ENCODE data around the gene PRSS33.

PRSS33 gene

DNA sequence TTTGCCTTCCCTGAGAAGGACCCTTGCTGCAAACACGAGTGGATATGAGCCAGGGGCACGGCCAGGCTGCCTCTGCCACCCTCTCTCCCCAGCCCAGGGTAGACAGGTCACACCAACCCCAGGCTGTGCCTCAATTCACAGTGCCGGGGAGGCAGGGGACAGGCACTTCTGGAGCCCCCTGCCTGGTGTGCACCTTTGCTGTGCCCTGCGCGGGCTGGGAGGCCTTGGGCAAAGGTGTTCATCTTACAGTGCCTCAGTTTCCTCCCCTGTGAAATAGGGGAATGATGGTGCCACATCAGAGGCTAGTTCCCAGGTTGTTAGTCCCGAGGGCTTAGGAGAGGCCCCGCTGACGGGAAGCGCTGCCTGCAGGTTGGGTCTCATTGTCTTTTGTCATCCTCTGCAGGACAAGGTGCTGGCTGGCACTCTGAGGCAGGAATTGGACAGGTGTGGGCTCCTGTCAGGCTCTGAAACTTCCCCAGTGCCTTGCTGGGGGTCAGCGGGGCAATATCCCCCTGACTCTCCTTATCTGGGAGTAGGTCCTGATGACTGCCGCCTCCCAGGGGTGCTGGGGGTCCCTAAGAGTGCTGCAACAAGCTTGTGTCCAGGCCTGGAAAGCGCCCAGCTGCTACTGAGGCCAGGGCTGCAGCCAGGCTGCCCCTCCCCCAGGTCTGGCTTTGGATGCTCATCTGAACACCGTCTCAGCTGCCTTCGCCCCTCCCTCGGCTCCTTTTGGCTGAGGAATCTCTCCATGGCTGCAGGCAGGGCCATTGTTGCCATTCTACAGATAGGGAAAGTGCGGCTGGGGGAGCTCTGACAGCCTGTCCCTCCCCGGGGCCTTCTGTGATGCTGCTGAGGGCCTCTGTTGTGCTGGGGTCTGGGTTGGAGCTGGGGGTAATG is 32.8 kb upstream of the PRSS33 start:
- no peak overlapping the region for H3K9ac ChIP-seq (ENCODE audit: low read depth, low read length)
- H3K4me3 ChIP-seq (ENCODE audit: low read length): no peak overlapping the region
- no peaks in the 10 kb centered on the region for H3K4me1 ChIP-seq (ENCODE audit: insufficient read depth, low read length)
- no peaks in the 10 kb centered on the region for H3K27me3 ChIP-seq (ENCODE audit: insufficient read depth, low read length)
- no peak overlapping the region for H3K27ac ChIP-seq (ENCODE audit: low read length)
- no peaks in the 10 kb centered on the region for H3K9me3 ChIP-seq (ENCODE audit: insufficient read depth, low read depth, low read length)
- no peaks in the 10 kb centered on the region for H3K36me3 ChIP-seq (ENCODE audit: insufficient read depth, low read depth, low read length)

DNA sequence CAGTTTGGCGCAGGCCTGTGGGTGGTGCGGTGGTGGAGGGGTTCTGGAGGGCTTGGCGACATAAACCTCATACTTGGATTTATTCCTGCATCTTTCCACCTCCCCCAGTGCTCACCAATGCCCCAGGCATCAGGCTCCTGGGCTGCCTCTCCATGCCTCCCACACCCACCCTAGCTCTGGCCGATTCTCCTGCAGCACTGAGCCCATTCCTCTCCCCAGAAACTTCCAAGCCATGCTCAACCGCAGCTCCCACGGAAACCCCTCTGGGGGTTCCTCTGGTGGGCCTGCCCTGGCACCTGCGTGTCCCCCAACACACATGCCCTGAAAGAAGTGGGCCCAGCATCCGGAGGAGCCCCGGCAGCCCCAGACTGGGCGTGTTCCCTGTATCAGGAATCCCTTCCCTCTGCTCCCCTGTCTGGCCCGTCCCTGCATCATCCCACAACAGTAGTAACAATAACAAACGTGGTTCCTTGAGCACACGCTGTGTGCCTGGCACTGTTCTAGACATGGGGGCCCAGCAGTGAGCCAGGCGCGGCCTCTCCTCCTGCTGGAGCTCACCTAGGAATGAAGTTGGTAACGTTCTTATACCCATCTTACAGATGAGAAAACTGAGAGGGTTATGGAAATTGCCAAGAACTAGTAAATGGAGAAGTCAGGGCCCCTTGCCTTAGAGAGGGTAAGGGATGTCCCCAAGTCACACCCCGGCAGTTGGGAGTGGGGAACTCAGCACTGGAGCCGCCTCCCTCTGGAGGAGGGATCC is 32.0 kb upstream of the PRSS33 start:
- Histone ChIP-seq H3K9ac (ENCODE audit: low read depth, low read length) (no peak overlapping the region), H3K9me3 (ENCODE audit: insufficient read depth, low read depth, low read length) (no peaks in the 10 kb centered on the region), H3K27ac (ENCODE audit: low read length) (no peak overlapping the region), H3K36me3 (ENCODE audit: insufficient read depth, low read depth, low read length) (no peaks in the 10 kb centered on the region), H3K4me1 (ENCODE audit: insufficient read depth, low read length) (no peaks in the 10 kb centered on the region), H3K27me3 (ENCODE audit: insufficient read depth, low read length) (no peaks in the 10 kb centered on the region), H3K4me3 (ENCODE audit: low read length) (no peak overlapping the region)

DNA sequence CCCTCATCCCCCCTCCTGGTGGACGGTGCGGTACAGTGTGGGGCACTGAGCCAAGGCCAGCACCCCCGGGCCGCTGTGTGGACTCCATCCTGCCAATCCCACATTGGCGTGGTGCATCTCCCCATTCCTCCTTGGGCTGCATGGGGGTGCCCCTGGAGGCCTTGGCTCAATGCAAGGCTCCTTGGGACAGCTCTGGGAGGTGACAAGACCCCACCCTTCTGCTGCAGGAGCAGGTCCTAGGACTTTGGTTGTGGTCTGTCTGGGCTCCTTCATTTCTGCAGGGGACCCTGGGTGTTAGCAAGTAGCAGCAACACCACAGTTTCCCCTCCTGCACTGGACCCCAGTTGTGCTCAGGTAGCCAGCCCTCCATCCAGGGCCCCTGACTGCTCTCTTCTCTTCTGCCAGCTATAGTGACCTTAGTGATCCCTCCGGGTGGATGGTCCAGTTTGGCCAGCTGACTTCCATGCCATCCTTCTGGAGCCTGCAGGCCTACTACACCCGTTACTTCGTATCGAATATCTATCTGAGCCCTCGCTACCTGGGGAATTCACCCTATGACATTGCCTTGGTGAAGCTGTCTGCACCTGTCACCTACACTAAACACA is 31.0 kb upstream of the PRSS33 start:
- no peaks in the 10 kb centered on the region for H3K36me3 ChIP-seq (ENCODE audit: insufficient read depth, low read depth, low read length)
- no peaks in the 10 kb centered on the region for H3K4me1 ChIP-seq (ENCODE audit: insufficient read depth, low read length)
- H3K9ac ChIP-seq (ENCODE audit: low read depth, low read length): no peak overlapping the region
- no peaks in the 10 kb centered on the region for H3K27me3 ChIP-seq (ENCODE audit: insufficient read depth, low read length)
- H3K9me3 ChIP-seq (ENCODE audit: insufficient read depth, low read depth, low read length): no peaks in the 10 kb centered on the region
- H3K27ac ChIP-seq (ENCODE audit: low read length): no peak overlapping the region
- no peak overlapping the region for H3K4me3 ChIP-seq (ENCODE audit: low read length)

DNA sequence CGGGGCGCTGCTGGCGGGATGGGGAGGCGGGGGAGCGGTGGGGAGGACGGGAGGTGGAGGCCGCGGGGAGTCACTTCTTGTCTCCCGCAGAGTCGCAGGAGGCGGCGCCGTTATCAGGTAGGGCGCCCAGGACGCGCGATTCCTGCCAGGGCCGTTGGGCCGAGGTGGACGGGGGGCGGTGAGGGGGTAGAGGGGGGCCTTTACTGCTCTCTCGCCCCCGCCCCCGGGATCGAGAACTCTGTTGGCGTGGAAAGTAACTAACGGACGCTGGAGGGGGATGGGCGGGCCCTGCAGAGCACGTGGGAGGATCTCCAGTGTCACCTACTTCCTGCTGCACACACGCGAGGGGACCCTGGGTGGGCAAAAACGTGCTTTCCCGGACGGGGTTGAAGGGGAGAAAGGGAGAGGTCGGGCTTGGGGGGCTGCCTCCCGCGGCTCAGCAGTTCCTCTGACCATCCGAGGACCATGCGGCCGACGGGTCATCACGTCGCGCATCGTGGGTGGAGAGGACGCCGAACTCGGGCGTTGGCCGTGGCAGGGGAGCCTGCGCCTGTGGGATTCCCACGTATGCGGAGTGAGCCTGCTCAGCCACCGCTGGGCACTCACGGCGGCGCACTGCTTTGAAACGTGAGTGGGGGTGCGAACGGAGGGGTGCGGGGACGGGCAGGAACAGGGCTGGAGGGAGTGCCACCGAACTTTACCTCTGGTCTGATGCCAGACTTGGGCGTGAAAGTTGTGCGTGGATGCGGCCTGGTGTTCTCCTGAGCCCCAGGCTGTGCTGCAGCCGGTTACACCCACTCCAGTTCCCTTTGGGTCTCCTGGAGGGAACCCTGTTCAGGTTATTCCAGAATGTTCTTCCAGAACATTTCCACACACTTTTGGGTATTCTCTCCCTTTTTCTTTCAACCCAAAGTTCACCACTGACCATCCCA is 30.2 kb upstream of the PRSS33 start:
- H3K4me1 ChIP-seq (ENCODE audit: insufficient read depth, low read length): no peaks in the 10 kb centered on the region
- H3K9me3 ChIP-seq (ENCODE audit: insufficient read depth, low read depth, low read length): no peaks in the 10 kb centered on the region
- no peak overlapping the region for H3K27ac ChIP-seq (ENCODE audit: low read length)
- no peaks in the 10 kb centered on the region for H3K27me3 ChIP-seq (ENCODE audit: insufficient read depth, low read length)
- no peaks in the 10 kb centered on the region for H3K36me3 ChIP-seq (ENCODE audit: insufficient read depth, low read depth, low read length)
- H3K9ac ChIP-seq (ENCODE audit: low read depth, low read length): no peak overlapping the region
- no peak overlapping the region for H3K4me3 ChIP-seq (ENCODE audit: low read length)

DNA sequence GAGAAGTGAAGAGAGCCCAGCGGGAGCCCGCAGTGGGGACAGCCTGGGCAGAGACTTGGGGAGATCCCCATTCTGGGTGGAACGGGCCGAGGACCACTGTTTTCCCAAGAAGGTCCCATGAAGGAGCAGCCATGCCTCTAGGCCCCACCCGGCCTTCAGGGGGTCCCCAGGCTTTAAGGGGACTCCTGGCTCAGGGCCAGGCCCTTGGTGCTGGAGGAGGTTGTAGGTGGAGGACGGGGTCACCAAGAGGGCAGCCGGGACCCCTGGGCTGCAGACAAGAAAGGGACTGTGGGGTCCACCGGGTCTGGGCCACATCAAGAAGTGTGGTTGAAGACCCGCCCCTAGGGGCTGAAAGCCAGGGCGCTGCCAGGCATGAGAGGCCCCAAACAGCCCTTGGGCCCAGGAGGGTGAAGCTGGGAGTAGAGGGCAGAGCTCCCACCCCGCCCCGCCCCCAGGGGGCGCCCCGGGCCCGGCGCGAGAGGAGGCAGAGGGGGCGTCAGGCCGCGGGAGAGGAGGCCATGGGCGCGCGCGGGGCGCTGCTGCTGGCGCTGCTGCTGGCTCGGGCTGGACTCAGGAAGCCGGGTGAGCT is 29.5 kb upstream of the PRSS33 start, which contains the start of gene PRSS21:
TSS of gene PRSS21 (plus strand) at position 487 of the 589 bp plus-strand sequence. CDS start at position 519, 32 bp downstream.
- no peaks in the 10 kb centered on the region for H3K4me1 ChIP-seq (ENCODE audit: insufficient read depth, low read length)
- H3K27me3 ChIP-seq (ENCODE audit: insufficient read depth, low read length): no peaks in the 10 kb centered on the region
- no peak within 1 kb of the TSS for H3K27ac ChIP-seq (ENCODE audit: low read length)
- H3K9me3 ChIP-seq (ENCODE audit: insufficient read depth, low read depth, low read length): no peaks in the 10 kb centered on the region
- no peak within 1 kb of the TSS for H3K4me3 ChIP-seq (ENCODE audit: low read length)
- no peaks in the 10 kb centered on the region for H3K36me3 ChIP-seq (ENCODE audit: insufficient read depth, low read depth, low read length)
- H3K9ac ChIP-seq (ENCODE audit: low read depth, low read length): no peak within 1 kb of the TSS

DNA sequence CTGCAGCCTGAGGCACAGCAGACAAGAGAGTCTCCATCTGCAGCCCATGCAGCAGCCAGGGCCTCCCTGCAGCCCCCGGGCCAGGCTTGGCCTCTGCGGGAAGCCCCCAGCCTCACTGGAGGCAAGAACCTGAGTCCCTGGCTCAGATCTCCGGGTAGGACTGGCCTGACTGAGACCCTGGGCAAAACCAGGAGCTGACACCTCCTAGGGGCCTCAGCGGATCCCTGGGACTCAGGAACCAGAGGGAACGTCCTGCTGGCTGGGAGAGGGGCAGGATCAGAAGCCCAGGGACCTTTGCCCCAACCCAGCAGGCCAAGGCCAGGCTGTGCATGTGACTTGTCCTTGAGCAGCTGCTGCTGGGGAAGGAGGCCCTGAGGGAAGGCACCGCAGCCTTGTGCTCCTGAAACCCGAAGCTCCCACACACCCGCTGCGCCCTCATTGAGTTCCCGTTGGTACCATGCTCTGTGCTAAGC is 28.0 kb upstream of the PRSS33 start:
- Histone ChIP-seq H3K4me1 (ENCODE audit: insufficient read depth, low read length) (no peaks in the 10 kb centered on the region), H3K9me3 (ENCODE audit: insufficient read depth, low read depth, low read length) (no peaks in the 10 kb centered on the region), H3K27me3 (ENCODE audit: insufficient read depth, low read length) (no peaks in the 10 kb centered on the region), H3K27ac (ENCODE audit: low read length) (no peak overlapping the region), H3K4me3 (ENCODE audit: low read length) (no peak overlapping the region), H3K36me3 (ENCODE audit: insufficient read depth, low read depth, low read length) (no peaks in the 10 kb centered on the region), H3K9ac (ENCODE audit: low read depth, low read length) (no peak overlapping the region)

DNA sequence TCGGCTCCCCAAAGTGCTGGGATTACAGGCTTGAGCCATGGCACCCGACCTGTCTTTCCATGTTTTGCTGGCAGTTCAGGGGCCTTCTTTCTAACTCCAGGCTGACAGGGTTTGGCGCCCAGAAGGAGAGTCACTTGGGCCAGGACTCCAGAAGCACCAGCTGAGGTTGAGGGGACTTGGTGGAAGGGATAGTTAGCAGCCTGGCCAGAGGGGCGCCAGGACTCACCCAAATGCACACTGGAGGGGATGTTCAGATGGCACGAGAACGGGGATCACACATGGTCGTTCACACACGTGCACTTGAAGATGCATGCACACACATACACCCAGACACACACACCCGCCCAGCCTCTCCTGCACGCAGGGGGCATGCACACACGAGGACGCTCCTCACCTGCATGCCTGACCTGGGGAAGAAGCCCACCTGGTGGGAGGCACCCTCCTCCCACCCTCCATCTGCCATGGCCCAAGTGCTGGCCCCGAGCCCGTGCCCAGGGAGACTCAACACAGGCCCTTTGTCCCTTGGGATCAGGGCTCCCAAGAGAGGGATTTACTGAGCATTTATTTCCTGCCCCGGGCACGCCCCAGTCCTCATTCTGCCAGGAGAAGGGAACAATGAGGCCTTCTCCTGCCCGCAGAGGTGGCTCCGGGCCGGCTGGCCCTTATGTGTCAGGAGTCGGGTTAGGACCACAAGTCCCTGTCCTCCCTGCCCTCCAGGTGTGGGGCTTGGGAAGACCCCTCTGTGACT is 27.4 kb upstream of the PRSS33 start:
- H3K9me3 ChIP-seq (ENCODE audit: insufficient read depth, low read depth, low read length): no peaks in the 10 kb centered on the region
- H3K4me3 ChIP-seq (ENCODE audit: low read length): no peak overlapping the region
- H3K4me1 ChIP-seq (ENCODE audit: insufficient read depth, low read length): no peaks in the 10 kb centered on the region
- H3K9ac ChIP-seq (ENCODE audit: low read depth, low read length): no peak overlapping the region
- H3K27me3 ChIP-seq (ENCODE audit: insufficient read depth, low read length): no peaks in the 10 kb centered on the region
- no peak overlapping the region for H3K27ac ChIP-seq (ENCODE audit: low read length)
- H3K36me3 ChIP-seq (ENCODE audit: insufficient read depth, low read depth, low read length): no peaks in the 10 kb centered on the region

DNA sequence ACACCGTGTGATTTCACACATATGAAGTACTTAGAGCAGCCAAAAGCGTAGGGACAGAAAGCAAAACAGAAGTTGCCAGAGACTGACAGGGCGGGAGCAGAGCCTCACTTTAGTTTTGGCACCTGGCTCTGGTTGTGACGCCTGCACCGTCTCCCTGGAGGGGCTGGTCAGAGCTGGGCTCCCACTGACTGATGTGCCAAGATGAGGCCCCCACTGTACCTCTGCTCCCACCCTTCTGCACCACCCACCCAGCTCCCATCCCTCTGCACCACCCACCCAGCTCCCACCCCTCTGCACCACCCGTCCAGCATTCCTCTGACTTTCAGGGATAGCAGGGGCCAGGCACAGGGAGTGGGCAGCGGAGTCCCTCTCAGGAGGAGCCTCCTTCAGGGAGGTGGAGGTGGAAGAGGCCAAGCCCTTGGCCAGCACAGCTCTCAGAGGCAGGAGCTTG is 26.4 kb upstream of the PRSS33 start:
- H3K4me3 ChIP-seq (ENCODE audit: low read length): no peak overlapping the region
- H3K27ac ChIP-seq (ENCODE audit: low read length): no peak overlapping the region
- no peaks in the 10 kb centered on the region; the same call in 1 of the 2 replicates for H3K27me3 ChIP-seq (ENCODE audit: insufficient read depth, low read length)
- no peaks in the 10 kb centered on the region for H3K4me1 ChIP-seq (ENCODE audit: insufficient read depth, low read length)
- H3K9me3 ChIP-seq (ENCODE audit: insufficient read depth, low read depth, low read length): no peaks in the 10 kb centered on the region
- H3K9ac ChIP-seq (ENCODE audit: low read depth, low read length): no peak overlapping the region
- H3K36me3 ChIP-seq (ENCODE audit: insufficient read depth, low read depth, low read length): no peaks in the 10 kb centered on the region

DNA sequence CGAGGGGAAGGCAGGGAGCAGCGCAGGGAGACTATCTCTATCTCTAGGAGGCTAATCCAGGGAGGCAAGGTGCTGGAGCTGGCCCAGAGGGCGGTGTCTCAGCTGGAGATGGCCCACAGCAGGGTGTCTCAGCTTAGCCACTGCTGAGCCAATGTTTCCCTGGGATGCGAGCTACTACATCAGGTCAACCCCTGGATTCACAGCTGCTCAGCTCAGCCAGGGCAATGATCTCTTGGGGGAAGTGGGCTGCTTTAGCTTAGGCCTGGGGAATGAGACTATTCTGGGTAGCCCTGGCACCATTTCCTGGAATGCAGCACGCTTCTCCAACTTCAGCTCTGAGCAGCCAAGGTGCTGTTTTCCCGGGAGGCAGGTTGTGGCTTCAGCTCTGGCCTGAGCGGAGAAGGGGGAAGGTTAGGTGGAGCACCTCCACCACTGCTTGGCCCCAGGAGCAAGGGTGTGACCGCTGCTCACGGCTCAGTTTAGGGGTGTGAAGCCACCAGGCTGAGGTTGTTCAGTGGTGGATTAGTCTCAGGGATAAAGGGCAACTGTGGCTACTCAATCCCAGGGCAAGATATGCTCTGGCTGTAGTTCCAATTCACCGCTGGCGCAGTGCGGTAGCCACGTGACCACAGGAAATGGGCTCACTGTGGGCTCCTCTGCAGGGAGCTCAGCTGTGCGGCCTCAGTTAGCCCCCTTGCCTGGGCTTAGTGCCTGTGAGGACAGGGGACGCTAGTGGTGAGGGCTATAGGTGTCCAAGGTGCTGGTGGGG is 24.5 kb upstream of the PRSS33 start:
- Histone ChIP-seq H3K9ac (ENCODE audit: low read depth, low read length) (no peak overlapping the region), H3K9me3 (ENCODE audit: insufficient read depth, low read depth, low read length) (no peaks in the 10 kb centered on the region), H3K4me3 (ENCODE audit: low read length) (no peak overlapping the region), H3K27ac (ENCODE audit: low read length) (no peak overlapping the region), H3K4me1 (ENCODE audit: insufficient read depth, low read length) (no peaks in the 10 kb centered on the region), H3K36me3 (ENCODE audit: insufficient read depth, low read depth, low read length) (no peaks in the 10 kb centered on the region), H3K27me3 (ENCODE audit: insufficient read depth, low read length) (no peaks in the 10 kb centered on the region; the same call in 1 of the 2 replicates)

DNA sequence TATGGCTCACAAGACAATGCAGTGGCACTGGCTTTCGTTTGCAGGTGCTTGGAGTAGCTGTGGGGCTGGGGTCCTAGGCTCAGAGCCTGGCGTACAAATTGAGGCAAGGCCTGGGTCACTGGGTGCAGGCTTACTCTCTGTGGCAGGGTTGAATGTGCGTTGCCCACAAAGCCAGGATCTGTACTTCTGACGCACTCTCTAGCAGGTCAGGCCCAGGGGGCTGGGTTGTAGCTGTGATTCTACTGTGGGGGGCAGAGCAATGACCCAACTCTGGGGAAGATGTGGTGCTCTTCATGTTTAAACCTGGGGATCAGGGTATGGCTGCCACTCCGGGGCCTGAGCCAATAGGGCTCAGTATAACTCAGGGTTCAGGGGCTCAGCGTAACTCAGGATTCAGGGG is 23.3 kb upstream of the PRSS33 start:
- H3K27me3 ChIP-seq (ENCODE audit: insufficient read depth, low read length): no peaks in the 10 kb centered on the region; the same call in 1 of the 2 replicates

More for the DNA sequence above, 23.3 kb upstream of the PRSS33 start:
- Histone ChIP-seq H3K4me3 (ENCODE audit: low read length) (no peak overlapping the region), H3K9me3 (ENCODE audit: insufficient read depth, low read depth, low read length) (no peaks in the 10 kb centered on the region), H3K27ac (ENCODE audit: low read length) (no peak overlapping the region), H3K36me3 (ENCODE audit: insufficient read depth, low read depth, low read length) (no peaks in the 10 kb centered on the region), H3K9ac (ENCODE audit: low read depth, low read length) (no peak overlapping the region), H3K4me1 (ENCODE audit: insufficient read depth, low read length) (no peaks in the 10 kb centered on the region)

Data from iPS-20b (cell line).